LNCAP (cell line): ENCODE results near the gene RIPOR3.

Source experiments
- CTCF ChIP-seq: fragments of 450-650 bp; IDR thresholded peaks from 2 replicates; pipeline ENCODE4 v1.5.1; 2017; ENCODE audit warnings: mild to moderate bottlenecking

Gene RIPOR3

GRCh38 chr20:50554694-50555579 is 136.4 kb downstream of the RIPOR3 start:
- no peak for TF ChIP-seq CTCF

DNA sequence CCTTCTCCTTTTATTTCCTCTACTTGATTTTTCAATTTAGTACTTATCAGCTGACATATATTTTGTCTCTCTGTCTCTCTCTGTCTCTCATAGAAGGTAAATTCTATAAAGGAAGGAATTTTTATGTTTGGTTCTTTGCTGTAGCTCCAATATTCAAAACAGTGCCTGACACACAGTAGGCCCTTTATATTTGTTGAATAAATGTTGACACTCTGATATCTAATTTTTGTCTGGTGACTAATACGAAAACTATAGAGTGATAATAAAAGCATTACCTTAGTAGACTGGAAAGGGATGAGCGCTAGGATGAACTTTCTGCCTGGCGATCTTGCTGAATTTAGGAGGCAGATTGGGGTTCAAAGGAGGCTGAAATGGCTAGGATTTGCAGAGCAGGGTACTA is 138.4 kb downstream of the RIPOR3 start:
- TF ChIP-seq CTCF = no peak

DNA sequence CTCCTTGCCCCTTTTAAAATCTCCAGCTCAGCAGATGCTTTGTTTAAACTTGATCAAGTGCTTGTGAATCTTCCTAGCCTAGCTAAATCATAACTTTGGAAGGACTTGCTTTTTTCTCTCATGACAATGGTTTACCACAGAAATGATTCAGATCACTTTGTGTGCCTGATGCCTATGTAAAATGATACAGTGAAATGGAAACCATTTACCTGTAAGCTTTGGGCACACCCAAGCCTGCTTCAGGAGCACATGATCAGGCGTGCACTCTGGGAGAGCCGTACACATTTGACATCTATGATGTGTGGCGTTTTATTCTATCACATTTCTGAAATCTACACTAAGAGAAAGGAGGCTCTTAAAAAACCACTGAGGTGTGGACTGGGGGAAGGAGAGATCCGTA is 140.1 kb downstream of the RIPOR3 start:
- no peak for TF ChIP-seq CTCF

GRCh38 chr20:50550531-50550930 is 140.8 kb downstream of the RIPOR3 start:
- TF ChIP-seq CTCF = no peak

DNA sequence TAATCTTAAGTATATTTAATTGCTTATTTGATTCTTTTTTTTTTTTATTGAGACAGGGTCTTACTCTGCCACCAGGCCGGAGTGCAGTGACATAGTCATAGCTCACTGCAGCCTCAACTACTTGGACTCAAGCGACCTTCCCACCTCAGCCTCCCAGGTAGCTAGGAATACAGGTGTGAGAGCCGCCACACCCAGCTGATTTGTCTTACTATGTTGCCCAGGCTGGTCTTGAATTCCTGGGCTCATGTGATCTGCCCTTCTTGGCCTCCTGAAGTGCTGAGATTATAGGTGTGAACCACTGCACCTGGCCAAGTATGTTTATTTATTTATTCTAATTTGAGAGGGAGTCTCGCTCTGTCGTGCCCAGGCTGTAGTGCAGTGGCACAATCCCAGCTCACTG is 142.9 kb downstream of the RIPOR3 start:
- TF ChIP-seq CTCF = no peak

DNA sequence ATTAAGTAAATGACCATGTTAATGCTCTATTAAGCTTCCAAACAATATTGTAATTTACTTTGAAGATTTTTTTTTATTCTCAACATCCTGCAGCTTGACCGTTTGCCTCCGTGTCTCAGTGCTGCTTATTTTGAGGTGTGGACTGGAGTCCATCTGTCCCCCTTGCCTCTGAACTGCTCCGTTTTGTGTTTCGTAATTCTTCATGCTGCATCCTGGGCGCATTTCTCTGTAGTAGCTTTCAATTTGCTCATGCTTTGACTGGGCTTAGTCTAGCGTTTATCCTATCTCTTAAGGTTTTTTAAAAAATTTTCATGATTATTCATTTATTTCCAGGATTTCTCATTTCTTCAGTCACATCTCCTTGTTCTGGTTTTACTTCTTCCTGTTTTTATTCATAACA is 143.4 kb downstream of the RIPOR3 start:
- no peak for TF ChIP-seq CTCF

- no peak for TF ChIP-seq CTCF
These were observed 144.5 kb downstream of the RIPOR3 start for GRCh38 chr20:50546729-50547314.
